HG02571 (cell line): ENCODE results near the gene ZNF793.

ENCODE experiments used
- ATAC-seq: cut with Tn5 transposase; IDR thresholded peaks from one replicate; pipeline ENCODE4 v1.9.1; 2021; ENCODE audit warnings: mild to moderate bottlenecking, moderate library complexity; ENCODE audit not compliant: unreplicated experiment

ZNF793 gene

DNA sequence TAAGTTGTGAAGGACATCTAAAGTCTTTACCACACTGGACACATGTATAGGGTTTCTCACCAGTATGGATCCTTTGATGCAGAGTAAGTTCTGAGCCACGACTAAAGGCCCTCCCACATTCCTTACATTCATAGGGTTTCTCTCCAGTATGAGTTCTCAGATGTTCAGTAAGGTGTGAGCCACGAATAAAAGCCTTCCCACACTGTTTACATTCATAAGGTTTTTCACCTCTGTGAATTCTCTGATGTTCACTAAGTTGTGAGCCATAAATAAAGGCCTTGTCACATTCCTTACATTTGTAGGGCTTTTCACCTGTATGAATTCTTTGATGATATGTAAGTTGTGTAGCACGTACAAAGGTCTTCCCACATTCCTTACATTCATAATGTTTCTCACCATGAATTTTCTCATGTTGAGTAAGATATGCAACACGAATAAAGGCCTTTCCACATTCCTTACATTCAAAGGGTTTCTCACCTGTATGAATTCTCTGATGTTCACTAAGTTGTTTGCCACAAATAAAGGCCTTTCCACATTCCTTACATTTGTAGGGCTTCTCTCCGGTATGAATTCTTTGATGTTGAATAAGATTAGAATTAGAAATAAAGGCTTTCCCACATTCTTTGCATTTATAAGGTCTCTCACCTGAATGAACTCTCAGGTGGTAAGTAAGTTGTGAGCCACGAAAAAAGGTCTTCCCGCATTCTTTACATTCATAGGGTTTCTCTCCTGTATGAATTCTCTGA, 58.1 kb downstream of the ZNF793 start:
- ATAC-seq = no peak

DNA sequence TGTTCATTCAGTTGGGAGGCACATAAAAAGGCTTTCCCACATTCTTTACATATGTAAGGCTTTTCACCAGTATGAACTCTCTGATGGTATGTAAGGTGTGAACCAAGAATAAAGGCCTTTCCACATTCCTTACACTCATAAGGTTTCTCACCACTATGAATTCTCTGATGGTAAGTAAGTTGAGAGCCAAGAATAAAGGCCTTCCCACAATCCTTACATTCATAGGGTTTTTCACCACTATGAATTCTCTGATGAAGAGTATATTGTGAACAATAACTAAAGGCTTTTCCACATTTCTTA, 58.6 kb downstream of the ZNF793 start:
- ATAC-seq = no peak

DNA sequence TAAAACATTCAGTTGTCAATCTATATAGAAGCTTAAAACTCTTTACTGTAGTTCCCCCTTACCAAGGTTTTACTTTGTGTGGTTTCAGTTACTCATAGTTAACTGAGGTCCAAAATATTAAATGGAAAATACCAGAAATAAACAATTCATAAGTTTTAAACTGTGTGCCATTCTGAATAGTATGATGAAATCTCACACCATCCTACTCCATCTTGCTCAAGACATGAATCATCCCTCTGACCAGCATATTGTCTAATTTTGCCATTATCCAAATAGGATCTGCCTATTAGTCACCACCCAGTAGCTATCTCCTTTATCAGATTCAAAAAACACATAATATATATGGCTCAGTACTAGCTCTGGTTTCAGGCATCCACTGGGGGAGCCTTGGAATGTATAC, 65.5 kb downstream of the ZNF793 start:
- no peak for ATAC-seq

DNA sequence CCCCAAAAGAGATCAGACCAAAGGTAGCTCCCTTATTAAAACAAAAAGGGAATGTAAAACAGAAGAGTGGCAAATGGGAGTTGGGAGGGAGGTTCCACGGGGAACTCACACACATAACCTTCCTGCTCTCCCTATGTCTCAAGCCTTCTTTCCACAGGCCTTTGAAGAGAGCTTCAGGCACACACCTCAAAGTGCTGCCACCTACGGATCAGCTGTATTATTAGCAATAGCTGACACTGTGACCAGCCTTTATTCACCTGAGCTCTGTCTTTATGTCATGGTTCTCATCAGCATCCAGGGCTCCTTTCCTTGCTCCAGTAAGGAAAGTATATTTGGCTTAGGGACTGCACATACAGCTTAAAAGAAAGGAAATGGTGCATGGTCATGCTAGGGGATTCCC, 76.6 kb downstream of the ZNF793 start:
- no peak for ATAC-seq
